HepG2 (cell line): ENCODE data around the gene MTF2. TPM values are rescaled to one million over a fixed set of nuclear protein-coding genes. Genes with fewer than 3 reads are reported as not detected.

Experiments used
- AHDC1 ChIP-seq: sonication (generic); formaldehyde crosslinking; IDR thresholded peaks from 2 replicates; pipeline ENCODE4 v1.5.1; 2020; ENCODE audit warnings: mild to moderate bottlenecking, missing genetic modification reagents, borderline replicate concordance
- RERE ChIP-seq: IDR thresholded peaks from 2 replicates; pipeline ENCODE4 v1.6.1; 2016; ENCODE audit warnings: low read depth, missing genetic modification reagents, missing compliant biosample characterization
- ZNF609 ChIP-seq: sonication (generic); formaldehyde crosslinking; IDR thresholded peaks from 2 replicates; pipeline ENCODE4 v1.4.0; 2020; ENCODE audit warnings: mild to moderate bottlenecking, missing genetic modification reagents, borderline replicate concordance
- polyA plus RNA-seq, 8 experiments: library from polyadenylated mRNA; depleted of rRNA in 3 of 8; stranded (reverse) in 7 of 8; unstranded in 1 of 8; fragments of >200 nt; fragmentation: Illumina TruSeq in 4 of 8; extraction: Trizol in 4 of 8; gene quantifications; 2 replicates each; pipeline versions ENCODE4 v1.2.1 to v1.2.3, GENCODE V29; 2011 to 2016; ENCODE audit warnings: low read depth in 4 of 8, missing spikeins in 1 of 8, mixed read lengths in 1 of 8; ENCODE audit not compliant: insufficient read depth in 1 of 8
- total RNA-seq, 5 experiments: library from RNA; depleted of rRNA; stranded (reverse); fragments of >200 nt; fragmentation: Illumina TruSeq; extraction: Trizol; gene quantifications; 2 replicates each; pipeline ENCODE4 v1.2.3, GENCODE V29; 2016; ENCODE audit warnings: low read depth in 1 of 5
- TF ChIP-seq, protein P1 (sequence below): IDR thresholded peaks from 2 replicates; pipeline ENCODE4 v1.6.1; 2012; ENCODE audit warnings: low read depth, low read length, improper control_type of control experiment
- TF ChIP-seq, protein P2 (sequence below): sonication (generic); formaldehyde crosslinking; conservative IDR thresholded peaks from 2 replicates; pipeline ENCODE4 v1.4.0; 2020; ENCODE audit warnings: mild to moderate bottlenecking, missing genetic modification reagents, moderate library complexity

The MTF2 gene
- total and polyA plus RNA-seq, 2 of the 13 experiments (the other 11 are each of a cell fraction or from before 2014, with no cell fraction given) = 48.7 to 53.9 TPM

- TF ChIP-seq AHDC1 (CRISPR knock-in tag) (peak; percentile 60; the same call in 1 of the 2 replicates), RERE (0 out of 2 replicates have a peak, but pooled peaks have one; percentile 63), ZNF609 (CRISPR knock-in tag) (peak; percentile 84)
- TF ChIP-seq, protein P1, sequence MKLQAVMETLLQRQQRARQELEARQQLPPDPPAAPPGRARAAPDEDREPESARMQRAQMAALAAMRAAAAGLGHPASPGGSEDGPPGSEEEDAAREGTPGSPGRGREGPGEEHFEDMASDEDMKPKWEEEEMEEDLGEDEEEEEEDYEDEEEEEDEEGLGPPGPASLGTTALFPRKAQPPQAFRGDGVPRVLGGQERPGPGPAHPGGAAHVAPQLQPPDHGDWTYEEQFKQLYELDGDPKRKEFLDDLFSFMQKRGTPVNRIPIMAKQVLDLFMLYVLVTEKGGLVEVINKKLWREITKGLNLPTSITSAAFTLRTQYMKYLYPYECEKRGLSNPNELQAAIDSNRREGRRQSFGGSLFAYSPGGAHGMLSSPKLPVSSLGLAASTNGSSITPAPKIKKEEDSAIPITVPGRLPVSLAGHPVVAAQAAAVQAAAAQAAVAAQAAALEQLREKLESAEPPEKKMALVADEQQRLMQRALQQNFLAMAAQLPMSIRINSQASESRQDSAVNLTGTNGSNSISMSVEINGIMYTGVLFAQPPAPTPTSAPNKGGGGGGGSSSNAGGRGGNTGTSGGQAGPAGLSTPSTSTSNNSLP = peak; percentile 96
- TF ChIP-seq, protein P2, sequence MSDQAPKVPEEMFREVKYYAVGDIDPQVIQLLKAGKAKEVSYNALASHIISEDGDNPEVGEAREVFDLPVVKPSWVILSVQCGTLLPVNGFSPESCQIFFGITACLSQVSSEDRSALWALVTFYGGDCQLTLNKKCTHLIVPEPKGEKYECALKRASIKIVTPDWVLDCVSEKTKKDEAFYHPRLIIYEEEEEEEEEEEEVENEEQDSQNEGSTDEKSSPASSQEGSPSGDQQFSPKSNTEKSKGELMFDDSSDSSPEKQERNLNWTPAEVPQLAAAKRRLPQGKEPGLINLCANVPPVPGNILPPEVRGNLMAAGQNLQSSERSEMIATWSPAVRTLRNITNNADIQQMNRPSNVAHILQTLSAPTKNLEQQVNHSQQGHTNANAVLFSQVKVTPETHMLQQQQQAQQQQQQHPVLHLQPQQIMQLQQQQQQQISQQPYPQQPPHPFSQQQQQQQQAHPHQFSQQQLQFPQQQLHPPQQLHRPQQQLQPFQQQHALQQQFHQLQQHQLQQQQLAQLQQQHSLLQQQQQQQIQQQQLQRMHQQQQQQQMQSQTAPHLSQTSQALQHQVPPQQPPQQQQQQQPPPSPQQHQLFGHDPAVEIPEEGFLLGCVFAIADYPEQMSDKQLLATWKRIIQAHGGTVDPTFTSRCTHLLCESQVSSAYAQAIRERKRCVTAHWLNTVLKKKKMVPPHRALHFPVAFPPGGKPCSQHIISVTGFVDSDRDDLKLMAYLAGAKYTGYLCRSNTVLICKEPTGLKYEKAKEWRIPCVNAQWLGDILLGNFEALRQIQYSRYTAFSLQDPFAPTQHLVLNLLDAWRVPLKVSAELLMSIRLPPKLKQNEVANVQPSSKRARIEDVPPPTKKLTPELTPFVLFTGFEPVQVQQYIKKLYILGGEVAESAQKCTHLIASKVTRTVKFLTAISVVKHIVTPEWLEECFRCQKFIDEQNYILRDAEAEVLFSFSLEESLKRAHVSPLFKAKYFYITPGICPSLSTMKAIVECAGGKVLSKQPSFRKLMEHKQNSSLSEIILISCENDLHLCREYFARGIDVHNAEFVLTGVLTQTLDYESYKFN (CRISPR knock-in tag) = peak; percentile 91
These were observed 50.5 kb downstream of the MTF2 start (continued) for GRCh38 chr1:93129507-93130099.
